Colonic mucosa (tissue), 4 donors: ENCODE data around the gene MYL5. TPM values are rescaled to one million over a fixed set of nuclear protein-coding genes. Genes with fewer than 3 reads are reported as not detected.

Source experiments
- DNase-seq: peaks from one replicate; pipeline ENCODE4 v3.0.0-alpha.2; 2020
- H3K27ac ChIP-seq: fragments of 200-600 bp; one replicate; pipeline ENCODE4 v1.8.0; 2021
- H3K27me3 ChIP-seq: fragments of 200-600 bp; one replicate; pipeline ENCODE4 v1.8.0; 2021
- H3K36me3 ChIP-seq: fragments of 200-600 bp; one replicate; pipeline ENCODE4 v1.8.0; 2021
- H3K4me1 ChIP-seq: fragments of 200-600 bp; one replicate; pipeline ENCODE4 v1.8.0; 2021; ENCODE audit warnings: mild to moderate bottlenecking
- H3K4me3 ChIP-seq: fragments of 200-600 bp; one replicate; pipeline ENCODE4 v1.8.0; 2021
- H3K9ac ChIP-seq, 2 donors: one replicate each; pipeline ENCODE4 v1.7.0; 2013; ENCODE audit warnings: control low read depth in 2 of 2, low read depth in 2 of 2, low read length in 2 of 2
- H3K9me3 ChIP-seq: fragments of 200-600 bp; one replicate; pipeline ENCODE4 v1.8.0; 2021
- intact Hi-C: fragments of 100-400 bp; cut with DNase I; formaldehyde crosslinking; loops from one replicate; pipeline ENCODE4 v1.14.1; 2022
- total RNA-seq, 2 donors: library from RNA; stranded (reverse); fragmentation: NEBNext Ultra II Directional in 1 of 2; extraction: Animal tissue kit (Norgen Biotek cat#: 25700) in 1 of 2; gene quantifications; one replicate each; pipeline ENCODE4 v1.2.1, GENCODE V29; 2021
- TF ChIP-seq, protein P1 (sequence below): fragments of 200-600 bp; IDR thresholded peaks from one replicate; pipeline ENCODE4 v1.8.0; 2022; ENCODE audit warnings: antibody characterized with exemption, mild to moderate bottlenecking
- donor health status: healthy.
- donor health status: DM: no; HTN: no; CAD: no.
- donor health status: DM: no; HTN: no; CAD: no.

MYL5 gene
- total RNA-seq, 2 donors from 2014 or later, result 17.3 to 53.6 TPM

DNA sequence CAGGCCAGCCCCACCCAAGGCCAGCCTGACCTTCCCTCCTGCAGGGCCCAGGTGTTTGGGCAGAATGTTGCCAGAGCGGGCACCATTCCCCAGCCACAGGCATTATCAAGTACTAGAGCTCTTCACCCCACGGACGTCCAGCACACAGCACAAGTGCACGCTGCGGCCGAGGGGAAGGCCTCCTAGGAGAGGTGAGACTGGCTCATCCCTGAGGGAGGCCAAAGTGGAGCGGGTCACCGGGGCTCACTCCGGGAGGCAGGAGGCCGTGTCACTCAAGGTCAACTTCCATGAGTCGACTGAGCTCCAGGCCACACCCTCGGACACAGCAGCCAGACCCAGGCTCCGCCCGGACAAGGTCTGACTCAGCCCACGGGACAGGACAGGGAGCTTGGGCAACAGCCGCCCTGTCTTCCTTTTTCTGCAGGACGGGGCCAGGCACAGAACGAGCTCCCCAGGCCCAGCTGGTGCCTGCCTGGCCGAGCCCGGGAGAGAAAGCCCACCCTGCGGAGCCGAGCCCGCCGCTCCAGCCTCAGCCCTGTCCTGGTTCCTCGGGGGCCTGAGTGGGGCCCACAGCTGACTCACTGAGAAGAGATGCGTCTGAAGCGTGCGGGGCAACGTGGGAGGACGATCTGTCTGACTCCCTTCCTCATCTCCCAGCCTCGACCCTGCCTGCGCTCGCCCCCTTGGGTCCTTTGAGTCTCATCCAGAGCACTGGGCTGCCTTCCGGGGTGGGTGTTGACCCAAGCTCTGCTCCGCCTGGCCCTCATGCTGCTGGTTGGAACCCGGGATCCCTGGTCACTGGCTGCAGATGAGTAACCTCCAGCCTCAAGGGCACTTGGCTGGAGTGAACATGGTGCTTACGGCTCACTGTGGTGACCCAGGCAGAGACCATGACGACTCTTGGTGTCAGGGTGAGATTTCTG lies 13.0 kb downstream of the MYL5 start:
- intact Hi-C loops, result no loop called here
- Histone ChIP-seq H3K27ac (peak overlapping the region; percentile 74), H3K4me3 (peak overlapping the region; percentile 41), H3K9ac (peak overlapping the region in 1 of 2 donors; percentile 38), H3K4me1 (peaks cover 23% of the 10 kb centered on the region), H3K27me3 (no peaks in the 10 kb centered on the region), H3K36me3 (no peaks in the 10 kb centered on the region), H3K9me3 (no peaks in the 10 kb centered on the region)
- TF ChIP-seq, protein P1, sequence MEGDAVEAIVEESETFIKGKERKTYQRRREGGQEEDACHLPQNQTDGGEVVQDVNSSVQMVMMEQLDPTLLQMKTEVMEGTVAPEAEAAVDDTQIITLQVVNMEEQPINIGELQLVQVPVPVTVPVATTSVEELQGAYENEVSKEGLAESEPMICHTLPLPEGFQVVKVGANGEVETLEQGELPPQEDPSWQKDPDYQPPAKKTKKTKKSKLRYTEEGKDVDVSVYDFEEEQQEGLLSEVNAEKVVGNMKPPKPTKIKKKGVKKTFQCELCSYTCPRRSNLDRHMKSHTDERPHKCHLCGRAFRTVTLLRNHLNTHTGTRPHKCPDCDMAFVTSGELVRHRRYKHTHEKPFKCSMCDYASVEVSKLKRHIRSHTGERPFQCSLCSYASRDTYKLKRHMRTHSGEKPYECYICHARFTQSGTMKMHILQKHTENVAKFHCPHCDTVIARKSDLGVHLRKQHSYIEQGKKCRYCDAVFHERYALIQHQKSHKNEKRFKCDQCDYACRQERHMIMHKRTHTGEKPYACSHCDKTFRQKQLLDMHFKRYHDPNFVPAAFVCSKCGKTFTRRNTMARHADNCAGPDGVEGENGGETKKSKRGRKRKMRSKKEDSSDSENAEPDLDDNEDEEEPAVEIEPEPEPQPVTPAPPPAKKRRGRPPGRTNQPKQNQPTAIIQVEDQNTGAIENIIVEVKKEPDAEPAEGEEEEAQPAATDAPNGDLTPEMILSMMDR, result no peak
- peak; percentile 92 for DNase-seq

DNA sequence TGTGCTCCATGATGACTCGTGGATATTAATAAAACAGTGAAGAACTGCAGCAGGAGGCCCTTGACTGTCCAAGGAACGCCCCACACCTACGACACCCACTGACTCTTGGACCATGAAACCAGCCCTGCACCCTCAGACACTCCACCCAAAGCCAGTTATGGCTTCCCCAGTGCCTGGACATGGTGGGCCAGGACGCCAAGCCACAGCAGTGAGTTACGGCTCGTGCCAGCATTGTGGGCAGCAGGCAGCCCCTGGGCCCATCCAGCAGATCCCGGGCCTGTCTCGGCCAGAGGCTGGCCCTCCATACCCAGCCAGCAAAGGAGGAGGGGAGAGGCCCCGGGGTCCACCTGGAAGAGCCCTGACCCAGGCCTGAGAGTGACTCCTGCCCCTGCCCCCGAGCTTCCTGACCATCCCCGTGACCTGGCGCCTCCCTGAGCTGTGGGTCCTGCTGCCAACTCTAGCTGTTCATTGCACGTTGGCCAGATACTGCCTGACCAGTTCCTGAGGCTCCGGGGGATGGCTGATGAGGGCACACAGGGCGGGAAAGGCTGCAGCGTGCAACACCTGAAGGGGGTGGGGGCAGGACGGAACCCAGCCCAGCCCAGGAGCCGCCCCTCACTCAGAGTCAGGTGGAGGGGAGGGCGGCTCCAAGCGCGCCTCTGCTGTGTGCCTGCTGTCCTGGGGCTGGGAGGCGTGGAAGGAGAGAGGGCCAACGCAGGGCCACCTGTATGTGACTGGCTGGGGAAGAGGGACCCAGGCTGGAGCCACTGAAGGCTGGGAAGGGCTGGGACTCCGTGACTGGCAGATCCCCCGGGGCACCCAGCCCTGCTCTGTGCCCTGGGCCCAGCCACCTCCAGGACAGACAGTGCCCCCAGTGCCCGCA lies 13.9 kb downstream of the MYL5 start:
- Histone ChIP-seq H3K9me3 (no peaks in the 10 kb centered on the region), H3K27me3 (no peaks in the 10 kb centered on the region), H3K4me1 (peaks cover 19% of the 10 kb centered on the region), H3K36me3 (no peaks in the 10 kb centered on the region), H3K27ac (peak overlapping the region; percentile 74), H3K9ac (peak overlapping the region; percentile 75 to 82), H3K4me3 (peak overlapping the region; percentile 41)
- TF ChIP-seq, protein P1, result no peak
- DNase-seq, result no peak
- intact Hi-C loops, result no loop called here

DNA sequence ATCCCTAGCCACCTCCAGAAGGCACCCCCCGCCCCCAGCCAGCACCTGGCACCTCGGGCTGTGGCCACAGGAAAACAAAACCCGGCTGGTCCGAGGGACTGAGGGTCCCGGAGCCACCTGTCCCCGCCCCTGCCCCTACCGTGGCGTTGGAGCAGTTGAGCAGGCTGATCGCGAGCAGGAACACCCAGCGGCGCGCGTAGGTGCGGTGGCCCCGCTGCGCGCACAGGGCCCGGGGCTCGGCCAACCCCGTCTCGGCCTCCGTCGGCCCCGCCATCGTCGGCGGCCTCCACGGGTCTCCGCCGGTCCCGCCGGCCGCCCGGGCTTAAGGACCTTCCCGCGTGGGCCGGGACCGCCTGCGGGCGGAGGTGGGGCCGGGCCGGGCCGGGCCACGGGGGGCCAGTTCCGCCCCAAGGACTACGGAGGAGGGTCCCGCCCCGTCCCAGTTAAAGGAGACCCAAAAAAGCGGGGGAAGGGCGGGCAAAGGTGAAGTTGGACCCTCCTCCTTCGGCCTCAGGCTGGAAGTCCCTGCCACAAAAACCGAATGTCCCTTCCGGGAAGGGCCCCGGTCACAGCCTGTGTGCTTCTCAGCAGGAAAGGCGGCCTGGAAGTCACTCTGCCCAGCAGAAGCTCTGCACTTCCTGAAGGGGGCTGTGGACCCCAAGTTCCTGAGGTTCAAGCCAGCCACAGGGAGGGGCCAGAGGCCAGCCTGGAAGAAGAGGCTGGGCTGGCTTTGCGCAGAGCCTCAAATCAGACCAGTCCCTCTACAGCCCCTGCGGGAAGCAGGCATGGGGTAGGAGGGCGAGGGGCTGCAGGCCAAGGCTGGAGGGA lies 14.7 kb downstream of the MYL5 start, which contains the start of gene SLC49A3:
Gene SLC49A3 (minus strand): TSS at position 298 of the 828 bp plus-strand sequence. CDS start 24 bp downstream, at position 274.
- peak within 1 kb of the TSS; percentile 41 for H3K4me3 ChIP-seq
- H3K9me3 ChIP-seq, result no peaks in the 10 kb centered on the region
- H3K9ac ChIP-seq, result peak within 1 kb of the TSS; percentile 75 to 82
- H3K27me3 ChIP-seq, result no peaks in the 10 kb centered on the region
- no peak for DNase-seq
- TF ChIP-seq, protein P1, result no peak
- H3K27ac ChIP-seq, result peak within 1 kb of the TSS; percentile 74
- no peaks in the 10 kb centered on the region for H3K36me3 ChIP-seq
- H3K4me1 ChIP-seq, result peaks cover 19% of the 10 kb centered on the region
- intact Hi-C loops, result no loop called here

DNA sequence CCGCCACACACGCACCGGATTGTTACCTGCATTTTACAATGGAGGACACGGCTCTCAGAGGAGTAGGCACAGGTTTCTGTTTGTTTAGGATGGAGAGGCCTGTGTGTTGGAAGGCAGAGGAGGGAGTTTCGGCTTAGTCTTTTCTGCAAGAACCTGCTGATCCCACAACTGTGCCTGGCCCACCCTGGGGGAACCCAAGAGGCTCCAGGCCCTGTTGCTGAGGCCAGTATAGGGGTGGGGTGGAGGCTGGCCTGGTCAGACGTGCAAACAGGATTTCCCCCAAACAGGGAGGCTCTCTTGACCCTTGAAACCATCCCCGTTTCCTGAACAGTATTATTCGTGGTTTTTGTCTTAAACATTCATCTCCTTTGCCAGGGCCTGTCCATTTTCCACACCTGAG lies 15.4 kb downstream of the MYL5 start:
- H3K9me3 ChIP-seq, result no peaks in the 10 kb centered on the region
- H3K36me3 ChIP-seq, result no peaks in the 10 kb centered on the region
- no peak for DNase-seq
- H3K4me1 ChIP-seq, result peaks cover 19% of the 10 kb centered on the region
- H3K27ac ChIP-seq, result peak overlapping the region; percentile 74
- no peaks in the 10 kb centered on the region for H3K27me3 ChIP-seq
- peak overlapping the region; percentile 41 for H3K4me3 ChIP-seq
- intact Hi-C loops, result no loop called here
- TF ChIP-seq, protein P1, result no peak
- H3K9ac ChIP-seq, result peak overlapping the region; percentile 75 to 82
